DND-41 (cell line): ENCODE data around the gene MIGA2.
A peak's percentile ranks its signal among the peaks of the same experiment; 100 is the strongest.

Source experiments
- ATAC-seq: fragments of 200-7000 bp; cut with Tn5 transposase; 3 replicates; pipeline ENCODE4 v1.9.1; 2021; ENCODE audit warnings: low read depth; ENCODE audit not compliant: insufficient read depth
- DNase-seq: peaks from one replicate; pipeline ENCODE4 v3.0.0-alpha.2; 2020
- H2AFZ ChIP-seq: 2 replicates; pipeline ENCODE4 v1.6.0; 2012; ENCODE audit warnings: low read depth, low read length
- H3K27ac ChIP-seq: 2 replicates; pipeline ENCODE4 v1.5.1; 2012; ENCODE audit warnings: low read length, inconsistent platforms
- H3K27me3 ChIP-seq: fragments of 200-600 bp; sonication (generic); 2 replicates; pipeline ENCODE4 v1.6.0; 2012; ENCODE audit warnings: low read length, mild to moderate bottlenecking, inconsistent platforms; ENCODE audit not compliant: insufficient read depth, poor library complexity
- H3K36me3 ChIP-seq: 2 replicates; pipeline ENCODE4 v1.5.1; 2012; ENCODE audit warnings: low read length, inconsistent platforms; ENCODE audit not compliant: insufficient read depth
- H3K4me1 ChIP-seq: 2 replicates; pipeline ENCODE4 v1.5.1; 2012; ENCODE audit warnings: mild to moderate bottlenecking, low read length; ENCODE audit not compliant: insufficient read depth
- H3K4me2 ChIP-seq: 2 replicates; pipeline ENCODE4 v1.6.0; 2012; ENCODE audit warnings: mild to moderate bottlenecking, moderate library complexity, low read length, inconsistent platforms; ENCODE audit not compliant: insufficient read depth
- H3K4me3 ChIP-seq, 2 experiments: fragments of 200-600 bp in 1 of 2; shearing (Covaris generic) in 1 of 2; 2 replicates each; pipeline ENCODE4 v1.5.1; 2012 to 2016; ENCODE audit warnings: inconsistent platforms in 2 of 2, low read length in 2 of 2, mild to moderate bottlenecking in 2 of 2, low read depth in 1 of 2, moderate library complexity in 1 of 2
- H3K79me2 ChIP-seq: 2 replicates; pipeline ENCODE4 v1.6.0; 2012; ENCODE audit warnings: low read length, inconsistent platforms; ENCODE audit not compliant: insufficient read depth
- H3K9ac ChIP-seq: 2 replicates; pipeline ENCODE4 v1.6.0; 2012; ENCODE audit warnings: low read depth, mild to moderate bottlenecking, inconsistent platforms, low read length, moderate library complexity
- H3K9me3 ChIP-seq: 2 replicates; pipeline ENCODE4 v1.5.1; 2012; ENCODE audit warnings: low read length, moderate library complexity, mild to moderate bottlenecking, inconsistent platforms; ENCODE audit not compliant: insufficient read depth, severe bottlenecking
- H4K20me1 ChIP-seq: 2 replicates; pipeline ENCODE4 v1.6.0; 2012; ENCODE audit warnings: low read length; ENCODE audit not compliant: insufficient read depth
- EZH2 ChIP-seq: IDR thresholded peaks from 3 replicates; pipeline ENCODE4 v1.6.1; 2012; ENCODE audit warnings: borderline replicate concordance, low read depth, mild to moderate bottlenecking, moderate library complexity, low read length, inconsistent platforms; ENCODE audit not compliant: severe bottlenecking
- TF ChIP-seq, protein P1 (sequence below): IDR thresholded peaks from 2 replicates; pipeline ENCODE4 v1.5.1; 2012; ENCODE audit warnings: borderline replicate concordance, low read length, moderate library complexity, mild to moderate bottlenecking; ENCODE audit not compliant: poor library complexity, severe bottlenecking; ENCODE audit errors: extremely low read depth

The MIGA2 gene

DNA sequence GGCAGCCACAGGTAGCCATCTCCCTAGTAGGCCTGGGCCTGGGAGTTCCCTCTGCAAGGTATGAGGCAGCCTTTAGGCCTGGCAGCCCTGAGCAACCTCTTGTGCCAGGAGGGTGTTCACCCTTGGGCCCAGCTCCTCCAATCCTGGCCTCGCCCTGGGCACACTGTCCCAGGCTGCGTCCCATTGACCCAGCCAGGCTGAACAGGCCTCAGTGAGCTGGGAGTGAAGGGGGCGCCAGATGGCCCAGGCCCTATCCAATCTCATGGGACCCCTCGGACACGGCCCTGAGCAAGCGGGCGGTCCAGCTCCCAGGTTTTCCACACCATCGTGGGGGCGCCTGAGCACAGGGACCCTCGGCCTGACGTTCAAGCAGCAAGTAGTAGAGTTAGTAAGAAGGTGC lies 22.8 kb upstream of the MIGA2 start:
- Histone ChIP-seq H3K27ac (no peak overlapping the region), H3K9me3 (no peaks in the 10 kb centered on the region), H3K4me2 (no peak overlapping the region), H3K4me1 (no peaks in the 10 kb centered on the region), H3K79me2 (no peaks in the 10 kb centered on the region), H4K20me1 (peaks cover 2% of the 10 kb centered on the region; the same call in 1 of the 2 replicates), H3K36me3 (peaks cover 59% of the 10 kb centered on the region), H3K9ac (no peak overlapping the region), H2AFZ (no peak overlapping the region), H3K27me3 (no peaks in the 10 kb centered on the region), H3K4me3 (no peak overlapping the region)
- no peak for DNase-seq
- no peak for ATAC-seq
- TF ChIP-seq, protein P1, sequence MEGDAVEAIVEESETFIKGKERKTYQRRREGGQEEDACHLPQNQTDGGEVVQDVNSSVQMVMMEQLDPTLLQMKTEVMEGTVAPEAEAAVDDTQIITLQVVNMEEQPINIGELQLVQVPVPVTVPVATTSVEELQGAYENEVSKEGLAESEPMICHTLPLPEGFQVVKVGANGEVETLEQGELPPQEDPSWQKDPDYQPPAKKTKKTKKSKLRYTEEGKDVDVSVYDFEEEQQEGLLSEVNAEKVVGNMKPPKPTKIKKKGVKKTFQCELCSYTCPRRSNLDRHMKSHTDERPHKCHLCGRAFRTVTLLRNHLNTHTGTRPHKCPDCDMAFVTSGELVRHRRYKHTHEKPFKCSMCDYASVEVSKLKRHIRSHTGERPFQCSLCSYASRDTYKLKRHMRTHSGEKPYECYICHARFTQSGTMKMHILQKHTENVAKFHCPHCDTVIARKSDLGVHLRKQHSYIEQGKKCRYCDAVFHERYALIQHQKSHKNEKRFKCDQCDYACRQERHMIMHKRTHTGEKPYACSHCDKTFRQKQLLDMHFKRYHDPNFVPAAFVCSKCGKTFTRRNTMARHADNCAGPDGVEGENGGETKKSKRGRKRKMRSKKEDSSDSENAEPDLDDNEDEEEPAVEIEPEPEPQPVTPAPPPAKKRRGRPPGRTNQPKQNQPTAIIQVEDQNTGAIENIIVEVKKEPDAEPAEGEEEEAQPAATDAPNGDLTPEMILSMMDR = no peak

DNA sequence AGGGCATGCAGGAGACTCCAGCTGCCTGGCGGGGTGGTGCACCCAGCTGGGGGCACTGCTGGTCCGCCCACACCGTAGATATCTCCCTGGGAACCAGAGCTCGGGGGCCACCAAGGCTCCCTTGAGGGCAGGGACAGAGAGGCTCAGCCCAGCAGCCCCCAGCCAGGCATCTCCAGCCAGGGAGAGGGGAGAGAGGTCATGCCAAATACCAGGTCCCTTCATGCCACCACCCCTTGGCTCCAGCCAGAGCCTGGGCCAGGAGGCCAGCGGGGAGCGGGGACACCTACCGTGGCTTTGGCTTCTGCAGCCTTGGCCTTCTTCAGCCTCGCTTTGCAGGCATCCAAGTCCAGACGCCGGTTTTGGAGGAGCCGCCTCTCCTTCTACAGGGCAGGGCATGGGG lies 22.3 kb upstream of the MIGA2 start:
- H3K27me3 ChIP-seq = no peaks in the 10 kb centered on the region
- H3K36me3 ChIP-seq = peaks cover 55% of the 10 kb centered on the region

DNA sequence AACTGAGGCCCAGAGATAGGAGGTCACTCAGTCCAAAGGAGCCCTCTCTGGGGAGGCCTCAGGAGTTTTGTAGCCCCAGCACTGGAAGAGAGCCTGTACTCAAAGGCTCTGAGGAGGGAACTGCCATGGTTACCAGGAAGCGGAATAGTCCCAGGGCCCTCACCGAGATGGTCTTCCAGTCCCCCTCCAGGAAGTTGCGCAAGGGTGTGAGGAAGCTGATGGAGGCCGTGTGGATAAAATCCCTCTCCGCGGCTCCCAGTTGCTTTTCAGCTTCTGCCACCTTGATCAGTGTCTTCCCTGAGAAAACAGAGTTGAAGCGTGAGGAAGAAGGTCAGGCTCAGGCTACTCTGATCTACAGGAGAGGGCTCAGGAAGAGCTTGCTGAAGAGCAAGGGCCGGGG lies 21.8 kb upstream of the MIGA2 start:
- no peaks in the 10 kb centered on the region for H3K4me1 ChIP-seq
- H3K27ac ChIP-seq = no peak overlapping the region
- H3K27me3 ChIP-seq = no peaks in the 10 kb centered on the region
- ATAC-seq = no peak
- no peaks in the 10 kb centered on the region for H3K9me3 ChIP-seq
- H4K20me1 ChIP-seq = no peaks in the 10 kb centered on the region
- no peak overlapping the region for H2AFZ ChIP-seq
- DNase-seq = no peak
- H3K4me2 ChIP-seq = no peak overlapping the region
- H3K36me3 ChIP-seq = peaks cover 52% of the 10 kb centered on the region
- no peak overlapping the region for H3K4me3 ChIP-seq
- TF ChIP-seq EZH2 = no peak
- TF ChIP-seq, protein P1 = no peak
- no peak overlapping the region for H3K9ac ChIP-seq
- H3K79me2 ChIP-seq = no peaks in the 10 kb centered on the region

More for the DNA sequence above, 22.3 kb upstream of the MIGA2 start:
- Histone ChIP-seq H3K4me3 (no peak overlapping the region), H3K4me1 (no peaks in the 10 kb centered on the region), H4K20me1 (no peaks in the 10 kb centered on the region), H3K4me2 (no peak overlapping the region), H3K9ac (no peak overlapping the region), H3K9me3 (no peaks in the 10 kb centered on the region), H3K27ac (no peak overlapping the region), H2AFZ (no peak overlapping the region), H3K79me2 (no peaks in the 10 kb centered on the region)
- TF ChIP-seq, protein P1 = no peak
- TF ChIP-seq EZH2 = no peak
- ATAC-seq (no peak), DNase-seq (no peak)

DNA sequence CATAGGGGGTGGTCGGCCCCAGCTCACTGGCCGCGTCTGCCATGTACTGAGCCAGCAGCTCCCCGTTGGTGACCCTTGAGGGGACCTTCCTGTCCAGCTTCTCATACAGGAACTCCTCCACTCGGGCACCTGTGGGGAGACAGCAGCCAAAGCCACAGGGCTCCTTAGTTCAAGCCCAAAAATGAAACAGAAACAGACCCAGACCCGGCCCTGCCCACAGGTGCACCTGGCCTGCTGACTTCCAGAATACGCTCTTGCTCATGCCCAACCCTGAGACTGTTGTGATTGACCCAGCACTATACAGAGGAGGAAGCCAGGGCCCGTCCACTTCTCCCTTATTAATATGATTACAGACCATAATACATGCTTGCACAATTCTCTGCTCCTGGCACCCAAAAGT lies 15.3 kb upstream of the MIGA2 start:
- Histone ChIP-seq H3K79me2 (peaks cover 31% of the 10 kb centered on the region), H3K27me3 (no peaks in the 10 kb centered on the region), H3K9me3 (no peaks in the 10 kb centered on the region), H4K20me1 (peaks cover 18% of the 10 kb centered on the region), H3K4me2 (no peak overlapping the region), H3K4me1 (peaks cover 5% of the 10 kb centered on the region), H3K9ac (no peak overlapping the region), H2AFZ (no peak overlapping the region), H3K27ac (no peak overlapping the region), H3K36me3 (peaks cover 2% of the 10 kb centered on the region), H3K4me3 (no peak overlapping the region)
- TF ChIP-seq, protein P1 = no peak
- TF ChIP-seq EZH2 = no peak
- DNase-seq (no peak), ATAC-seq (peak; percentile 24; the same call in 1 of the 3 replicates)
